Adrenal gland (tissue), 12 donors: ENCODE data around the gene PTPN6. TPM values are rescaled to one million over a fixed set of nuclear protein-coding genes. Genes with fewer than 3 reads are reported as not detected.
A peak's percentile ranks its signal among the peaks of the same experiment; 100 is the strongest.

Experiments
- DNase-seq, 7 donors: peaks; one replicate each; pipeline ENCODE4 v3.0.0-alpha.2; 2019 to 2020
- H3K27ac ChIP-seq, 5 donors: fragments of 200-600 bp; sonication (generic) in 4 of 5; 1 replicate in 3 of 5; 2 replicates in 2 of 5; pipeline versions ENCODE4 v1.5.1 to v1.8.0; 2016 to 2020; ENCODE audit warnings: mild to moderate bottlenecking in 1 of 5
- H3K27me3 ChIP-seq: fragments of 200-600 bp; 2 replicates; pipeline ENCODE4 v1.8.0; 2021
- H3K36me3 ChIP-seq, 2 donors: fragments of 200-600 bp; replicated peaks in 1 of 2; 1 replicate in 1 of 2; 2 replicates in 1 of 2; pipeline versions ENCODE4 v1.5.1 to v1.8.0; 2018 to 2022
- H3K4me1 ChIP-seq, 2 donors: fragments of 200-600 bp; replicated peaks in 1 of 2; 1 replicate in 1 of 2; 2 replicates in 1 of 2; pipeline versions ENCODE4 v1.5.1 to v1.8.0; 2018 to 2021
- H3K4me3 ChIP-seq, 4 donors: fragments of 200-600 bp; sonication (generic) in 3 of 4; one replicate each; pipeline ENCODE4 v1.5.1; 2016 to 2018
- H3K9me3 ChIP-seq, 3 donors: fragments of 200-600 bp; sonication (generic) in 1 of 3; replicated peaks in 1 of 3; 1 replicate in 2 of 3; 2 replicates in 1 of 3; pipeline versions ENCODE4 v1.5.1 to v1.8.0; 2016 to 2021
- CTCF ChIP-seq, 6 experiments: fragments of 450-650 bp in 4 of 6; fragments of 200-600 bp in 2 of 6; sonication (generic) in 1 of 6; IDR thresholded peaks; 1 replicate in 5 of 6; 2 replicates in 1 of 6; pipeline versions ENCODE4 v1.5.1 to v1.8.0; 2016 to 2021; ENCODE audit warnings: antibody characterized with exemption in 6 of 6, mild to moderate bottlenecking in 2 of 6, moderate library complexity in 1 of 6
- POLR2A ChIP-seq, 2 donors: fragments of 450-650 bp; IDR thresholded peaks; one replicate each; pipeline ENCODE4 v1.6.1; 2017; ENCODE audit warnings: antibody characterized with exemption in 2 of 2, mild to moderate bottlenecking in 2 of 2, moderate library complexity in 1 of 2
- WGBS, 4 donors: extraction: QIAGEN DNeasy Blood & Tissue Kit in 2 of 4; methylation state at CpG; one replicate each; pipeline versions ENCODE4 v1.1.5 to v1.1.7; 2013 to 2017; 5-methylcytosine and 5-hydroxymethylcytosine counted together
- intact Hi-C, 2 donors: fragments of 100-400 bp; cut with DNase I; formaldehyde crosslinking; loops; one replicate each; pipeline versions ENCODE4 v1.14.1 to v1.15.0; 2022 to 2023
- polyA plus RNA-seq, 3 donors: library from polyadenylated mRNA; stranded (reverse); fragments of 200-250 nt in 2 of 3; fragments of 350-450 nt in 1 of 3; fragmentation: Illumina TruSeq in 1 of 3; extraction: RNeasy Lipid Tissue Mini Kit (QIAGEN cat#74804) in 1 of 3; gene quantifications; one replicate each; pipeline ENCODE4 v1.2.3, GENCODE V29; 2013 to 2014
- total RNA-seq, 9 donors: library from RNA; depleted of rRNA in 4 of 9; stranded (reverse); fragments of >200 nt in 4 of 9; fragments of 120-200 nt in 1 of 9; fragmentation: NEBNext Ultra II Directional in 1 of 9; extraction: Animal tissue kit (Norgen Biotek cat#: 25700) in 1 of 9; gene quantifications; one replicate each; pipeline versions ENCODE4 v1.1.0 to v1.2.4, GENCODE V29; 2013 to 2023
- donor health status: healthy with polysubstance abuse.
- donor health status: Bipolar disorder and iron deficiency.
- donor health status: DM: yes; HTN: yes; CAD: no.
- donor health status: DM: no; HTN: no; CAD: no.
- donor health status: DM: no; HTN: no; CAD: no.
- donor health status: DM: yes; HTN: yes; CAD: no.

The PTPN6 gene
- total and polyA plus RNA-seq, 12 donors, result 24.5 to 204 (median 63.5) TPM

GRCh38 chr12:6956021-6956727 lies 5.0 kb downstream of the PTPN6 start:
- no peaks in the 10 kb centered on the region for H3K9me3 ChIP-seq
- peaks cover 15 to 47% of the 10 kb centered on the region in 2 donors for H3K4me1 ChIP-seq
- H3K36me3 ChIP-seq, result no peaks in the 10 kb centered on the region
- no peak overlapping the region for H3K27ac ChIP-seq
- H3K27me3 ChIP-seq, result no peaks in the 10 kb centered on the region
- no peak overlapping the region for H3K4me3 ChIP-seq
- intact Hi-C loops, result loop anchor here (10.0 kb wide), 2 partner anchors 81 to 159 kb away; partner anchors contain the start of gene SPSB2 (in 1 of the 2)
- 67 to 78% (median 76%) methylated on average over 12 to 28 of the region's 28 CpGs for WGBS, 4 donors
- TF ChIP-seq CTCF (IDR thresholded peaks at IDR 0.05), result no peak
- TF ChIP-seq POLR2A (IDR thresholded peaks at IDR 0.05), result no peak
- peak in 1 of 7 donors; percentile 1 for DNase-seq

DNA sequence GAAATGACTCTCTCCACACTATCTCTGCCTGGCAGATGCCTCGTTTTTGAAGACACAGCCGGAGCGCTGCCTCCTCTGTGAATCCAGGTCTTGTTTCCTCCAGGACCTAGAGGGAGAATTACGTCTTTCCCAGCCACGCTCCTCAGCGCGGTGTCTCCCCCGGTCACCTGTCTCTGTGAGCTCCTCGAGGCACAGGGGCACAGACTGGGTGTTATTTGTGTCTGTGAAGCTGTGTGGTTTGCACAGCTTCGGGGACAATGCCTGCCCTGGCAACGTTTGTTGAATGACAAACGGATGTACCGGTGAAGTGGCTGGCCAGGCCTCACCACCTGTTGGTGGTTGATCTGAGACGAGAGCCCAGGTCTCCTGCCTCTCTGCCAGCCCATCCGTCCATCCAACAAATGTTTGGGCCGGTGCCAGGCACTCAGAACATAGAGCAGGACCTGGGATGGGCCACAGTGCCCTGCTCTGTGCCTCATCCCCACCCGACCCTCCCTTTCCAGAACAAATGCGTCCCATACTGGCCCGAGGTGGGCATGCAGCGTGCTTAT lies 6.1 kb downstream of the PTPN6 start:
- no peak for TF ChIP-seq CTCF (IDR thresholded peaks at IDR 0.05)
- no peak for TF ChIP-seq POLR2A (IDR thresholded peaks at IDR 0.05)
- Histone ChIP-seq H3K27me3 (no peaks in the 10 kb centered on the region), H3K4me3 (no peak overlapping the region), H3K27ac (no peak overlapping the region), H3K36me3 (no peaks in the 10 kb centered on the region), H3K9me3 (no peaks in the 10 kb centered on the region), H3K4me1 (peaks cover 23 to 58% of the 10 kb centered on the region in 2 donors)
- WGBS, 4 donors, result 87 to 90% (median 88%) methylated on average over 13 to 20 of the region's 20 CpGs
- intact Hi-C loops, result loop anchor here (10.0 kb wide), 2 partner anchors 82 to 158 kb away; partner anchors contain the start of gene SPSB2 (in 1 of the 2)
- peak in 2 of 7 donors; percentile 3 to 18 for DNase-seq

DNA sequence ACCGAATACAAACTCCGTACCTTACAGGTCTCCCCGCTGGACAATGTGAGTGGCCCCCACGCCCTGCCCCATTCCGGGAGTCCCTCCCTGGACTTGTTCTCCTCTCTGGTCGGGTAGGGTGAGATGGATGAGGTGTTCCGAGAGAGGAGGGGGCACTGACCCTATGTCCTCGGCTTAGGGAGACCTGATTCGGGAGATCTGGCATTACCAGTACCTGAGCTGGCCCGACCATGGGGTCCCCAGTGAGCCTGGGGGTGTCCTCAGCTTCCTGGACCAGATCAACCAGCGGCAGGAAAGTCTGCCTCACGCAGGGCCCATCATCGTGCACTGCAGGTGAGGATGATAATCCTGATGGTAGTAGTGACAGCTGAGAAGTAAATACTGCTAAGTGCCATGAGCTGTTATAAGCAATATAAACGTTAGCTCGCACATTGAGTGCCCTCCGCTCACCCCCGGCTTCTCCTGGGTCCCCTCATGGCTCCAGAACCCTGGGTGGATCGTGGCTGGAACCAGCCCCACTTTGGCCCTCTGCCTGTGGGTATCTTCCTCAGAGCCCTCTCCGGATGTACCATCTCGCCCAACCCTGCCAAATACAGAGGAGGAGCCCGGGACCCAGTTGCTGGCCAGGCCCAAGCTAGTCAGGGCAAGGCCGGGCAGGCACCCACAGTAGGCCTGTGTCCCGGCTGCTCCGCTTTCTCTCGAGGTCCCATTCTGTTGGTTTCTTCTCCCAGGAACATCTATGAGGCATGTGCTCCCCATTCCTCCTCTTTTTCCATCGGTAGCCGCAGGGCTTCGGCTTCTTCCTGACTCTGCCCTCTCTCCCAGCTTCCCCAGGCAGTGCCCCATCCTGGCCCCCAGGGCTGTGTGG lies 6.8 kb downstream of the PTPN6 start:
- peaks cover 23 to 60% of the 10 kb centered on the region in 2 donors for H3K4me1 ChIP-seq
- no peaks in the 10 kb centered on the region for H3K27me3 ChIP-seq
- H3K9me3 ChIP-seq, result no peaks in the 10 kb centered on the region
- TF ChIP-seq POLR2A (IDR thresholded peaks at IDR 0.05) (no peak), CTCF (IDR thresholded peaks at IDR 0.05) (no peak)
- no peaks in the 10 kb centered on the region for H3K36me3 ChIP-seq
- intact Hi-C loops, result loop anchor here (10.0 kb wide), 2 partner anchors 83 to 157 kb away; partner anchors contain the start of gene SPSB2 (in 1 of the 2)
- H3K27ac ChIP-seq, result peak overlapping the region in 3 of 5 donors; percentile 26 to 94 (median 70)
- H3K4me3 ChIP-seq, result no peak overlapping the region
- DNase-seq, result peak in 1 of 7 donors; percentile 13
- WGBS, 4 donors, result 81 to 88% (median 84%) methylated on average over 19 to 28 of the region's 28 CpGs
